ENCODE measurements around the gene EPHA5. TPM values are rescaled to one million over a fixed set of nuclear protein-coding genes. Genes with fewer than 3 reads are reported as not detected.

Gene EPHA5
- total RNA-seq, 2 donors from 2014 or later = under 0.01 TPM; not detected in 1

- DNase-seq (no peak), ATAC-seq (no peak)
- H3K36me3 ChIP-seq (replicated peaks in 1 of 2; ENCODE audit: insufficient read depth in 1 of 2, low read depth in 2 of 2) = no peaks in the 10 kb centered on the region
- intact Hi-C loops (cut with DNase I) = no loop called here
- H3K4me3 ChIP-seq = no peak overlapping the region
- H3K27me3 ChIP-seq = no peaks in the 10 kb centered on the region
- TF ChIP-seq, protein P1, sequence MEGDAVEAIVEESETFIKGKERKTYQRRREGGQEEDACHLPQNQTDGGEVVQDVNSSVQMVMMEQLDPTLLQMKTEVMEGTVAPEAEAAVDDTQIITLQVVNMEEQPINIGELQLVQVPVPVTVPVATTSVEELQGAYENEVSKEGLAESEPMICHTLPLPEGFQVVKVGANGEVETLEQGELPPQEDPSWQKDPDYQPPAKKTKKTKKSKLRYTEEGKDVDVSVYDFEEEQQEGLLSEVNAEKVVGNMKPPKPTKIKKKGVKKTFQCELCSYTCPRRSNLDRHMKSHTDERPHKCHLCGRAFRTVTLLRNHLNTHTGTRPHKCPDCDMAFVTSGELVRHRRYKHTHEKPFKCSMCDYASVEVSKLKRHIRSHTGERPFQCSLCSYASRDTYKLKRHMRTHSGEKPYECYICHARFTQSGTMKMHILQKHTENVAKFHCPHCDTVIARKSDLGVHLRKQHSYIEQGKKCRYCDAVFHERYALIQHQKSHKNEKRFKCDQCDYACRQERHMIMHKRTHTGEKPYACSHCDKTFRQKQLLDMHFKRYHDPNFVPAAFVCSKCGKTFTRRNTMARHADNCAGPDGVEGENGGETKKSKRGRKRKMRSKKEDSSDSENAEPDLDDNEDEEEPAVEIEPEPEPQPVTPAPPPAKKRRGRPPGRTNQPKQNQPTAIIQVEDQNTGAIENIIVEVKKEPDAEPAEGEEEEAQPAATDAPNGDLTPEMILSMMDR (IDR thresholded peaks at IDR 0.05) = no peak
- TF ChIP-seq POLR2A (IDR thresholded peaks at IDR 0.05) = no peak
- WGBS, 2 donors = 68 to 88% methylated on average over 2 of the region's 2 CpGs
- H3K27ac ChIP-seq = no peak overlapping the region
- no peaks in the 10 kb centered on the region for H3K4me1 ChIP-seq
- H3K9me3 ChIP-seq = no peaks in the 10 kb centered on the region
Measured at GRCh38 chr4:65589921-65590320, 80.4 kb downstream of the EPHA5 start.

GRCh38 chr4:65589331-65589730 is 81.0 kb downstream of the EPHA5 start:
- H3K4me3 ChIP-seq = no peak overlapping the region
- intact Hi-C loops (cut with DNase I) = no loop called here
- 29 to 38% methylated on average over 1 of the region's 1 CpG for WGBS, 2 donors
- TF ChIP-seq, protein P1 (IDR thresholded peaks at IDR 0.05) = no peak
- no peak for TF ChIP-seq POLR2A (IDR thresholded peaks at IDR 0.05)
- no peaks in the 10 kb centered on the region for H3K27me3 ChIP-seq
- DNase-seq = no peak
- H3K4me1 ChIP-seq = no peaks in the 10 kb centered on the region
- H3K9me3 ChIP-seq = no peaks in the 10 kb centered on the region
- no peak overlapping the region for H3K27ac ChIP-seq
- no peaks in the 10 kb centered on the region for H3K36me3 ChIP-seq (replicated peaks in 1 of 2; ENCODE audit: insufficient read depth in 1 of 2, low read depth in 2 of 2)
- no peak for ATAC-seq

- Histone ChIP-seq H3K36me3 (replicated peaks in 1 of 2; ENCODE audit: insufficient read depth in 1 of 2, low read depth in 2 of 2) (no peaks in the 10 kb centered on the region), H3K9me3 (no peaks in the 10 kb centered on the region), H3K27ac (no peak overlapping the region), H3K4me1 (no peaks in the 10 kb centered on the region), H3K27me3 (no peaks in the 10 kb centered on the region), H3K4me3 (no peak overlapping the region)
- ATAC-seq (no peak), DNase-seq (no peak)
- intact Hi-C loops (cut with DNase I) = no loop called here
- TF ChIP-seq, protein P1 (IDR thresholded peaks at IDR 0.05) = no peak
- TF ChIP-seq POLR2A (IDR thresholded peaks at IDR 0.05) = no peak
- 76 to 81% methylated on average over 1 of the region's 1 CpG for WGBS, 2 donors
Measured at GRCh38 chr4:65580551-65580950, 89.7 kb downstream of the EPHA5 start.

- intact Hi-C loops (cut with DNase I) = no loop called here
- no peaks in the 10 kb centered on the region for H3K9me3 ChIP-seq
- 84 to 93% methylated on average over 2 of the region's 2 CpGs for WGBS, 2 donors
- no peaks in the 10 kb centered on the region for H3K36me3 ChIP-seq (replicated peaks in 1 of 2; ENCODE audit: insufficient read depth in 1 of 2, low read depth in 2 of 2)
- H3K27ac ChIP-seq = no peak overlapping the region
- H3K27me3 ChIP-seq = no peaks in the 10 kb centered on the region
- TF ChIP-seq, protein P1 (IDR thresholded peaks at IDR 0.05) = no peak
- no peak for TF ChIP-seq POLR2A (IDR thresholded peaks at IDR 0.05)
- ATAC-seq (no peak), DNase-seq (no peak)
- no peaks in the 10 kb centered on the region for H3K4me1 ChIP-seq
- H3K4me3 ChIP-seq = no peak overlapping the region
Measured at GRCh38 chr4:65566473-65566872, 103.8 kb downstream of the EPHA5 start.

DNA sequence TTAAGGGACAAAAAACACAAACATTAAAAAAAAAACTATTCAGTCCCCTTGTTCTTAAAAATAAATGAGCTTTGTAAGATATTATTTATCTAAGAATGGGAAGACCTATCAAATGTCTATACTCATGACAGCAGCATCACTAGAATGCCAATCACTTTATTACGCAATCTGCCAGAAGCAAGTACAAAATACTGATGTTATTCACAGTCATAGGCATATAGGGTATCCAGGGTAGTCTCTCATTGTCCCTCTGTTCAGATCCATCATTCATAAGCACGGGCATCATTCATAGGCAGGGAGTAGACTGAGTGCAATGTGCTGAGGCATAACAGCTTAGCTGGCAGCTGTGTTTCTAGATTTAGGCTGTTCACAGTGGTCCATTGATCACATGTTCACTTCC is 109.1 kb downstream of the EPHA5 start:
- intact Hi-C loops (cut with DNase I) = no loop called here
- TF ChIP-seq, protein P1 (IDR thresholded peaks at IDR 0.05) = no peak
- no peak for TF ChIP-seq POLR2A (IDR thresholded peaks at IDR 0.05)
- Histone ChIP-seq H3K4me1 (no peaks in the 10 kb centered on the region), H3K27me3 (no peaks in the 10 kb centered on the region), H3K27ac (no peak overlapping the region), H3K4me3 (no peak overlapping the region), H3K9me3 (no peaks in the 10 kb centered on the region), H3K36me3 (replicated peaks in 1 of 2; ENCODE audit: insufficient read depth in 1 of 2, low read depth in 2 of 2) (no peaks in the 10 kb centered on the region)
- 47 to 57% methylated on average over 2 of the region's 2 CpGs for WGBS, 2 donors
- DNase-seq (no peak), ATAC-seq (no peak)
